ENCODE measurements around the gene PTPN23. TPM values are rescaled to one million over a fixed set of nuclear protein-coding genes. Genes with fewer than 3 reads are reported as not detected.

PTPN23 gene
- total and polyA plus RNA-seq, 2 donors from 2014 or later: 12.6 to 48.5 TPM

DNA sequence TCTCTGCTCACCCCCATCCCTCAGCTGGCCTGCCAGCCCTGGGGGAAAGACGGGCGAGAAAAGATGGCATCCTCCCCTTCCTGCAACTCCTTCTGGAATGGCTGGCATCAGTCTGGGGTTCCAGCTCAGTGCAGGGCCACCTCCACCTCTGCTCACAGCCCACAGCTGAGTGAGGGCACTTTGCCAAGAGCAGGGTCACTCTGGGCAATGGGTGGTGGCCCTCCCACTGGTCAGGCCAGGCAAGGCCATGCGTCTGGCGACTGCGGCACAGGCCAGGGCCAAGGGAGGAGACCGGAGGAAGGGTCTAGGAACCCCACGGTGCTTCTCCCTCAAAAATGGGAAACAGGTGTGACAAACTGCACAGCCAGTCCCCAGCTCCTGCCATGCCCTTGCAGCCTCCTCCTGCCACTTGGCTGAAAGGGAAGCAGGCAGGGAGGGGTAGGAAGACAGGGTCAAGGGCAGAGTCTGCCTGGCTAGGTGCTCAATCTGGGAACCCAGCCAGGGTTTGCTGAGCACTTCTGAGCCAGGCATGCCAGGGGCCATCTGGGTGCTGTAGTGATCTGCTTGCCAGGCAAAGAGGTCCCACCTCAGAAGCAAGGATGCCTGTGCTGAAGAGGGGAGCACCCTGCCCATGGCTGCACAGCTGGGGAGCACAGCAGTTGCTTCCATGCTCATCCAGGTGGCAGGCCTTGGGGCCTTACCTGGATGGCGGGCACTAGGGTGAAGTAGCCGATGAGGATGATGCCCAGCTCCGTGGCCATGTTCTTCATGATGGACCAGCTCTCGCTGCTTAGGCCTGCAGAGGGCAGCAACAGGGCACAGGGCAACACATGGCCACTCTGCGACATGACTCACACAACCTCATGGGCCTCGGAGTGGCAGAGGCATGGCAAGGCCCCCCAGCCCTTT lies 41.2 kb downstream of the PTPN23 start:
- H3K27me3 ChIP-seq (ENCODE audit: control insufficient read depth, insufficient read depth, low read length): no peaks in the 10 kb centered on the region
- peak in 1 of 5 donors; percentile 72 for DNase-seq
- no peaks in the 10 kb centered on the region for H3K9me3 ChIP-seq (ENCODE audit: control insufficient read depth in 2 of 3, insufficient read depth in 1 of 3, low read length in 3 of 3)
- H3K4me1 ChIP-seq (ENCODE audit: control insufficient read depth in 2 of 3, insufficient read depth in 2 of 3, low read depth in 1 of 3, low read length in 3 of 3): peaks cover 0 to 20% (median 13%) of the 10 kb centered on the region in 3 donors
- intact Hi-C loops (cut with DNase I): no loop called here
- TF ChIP-seq, protein P1, sequence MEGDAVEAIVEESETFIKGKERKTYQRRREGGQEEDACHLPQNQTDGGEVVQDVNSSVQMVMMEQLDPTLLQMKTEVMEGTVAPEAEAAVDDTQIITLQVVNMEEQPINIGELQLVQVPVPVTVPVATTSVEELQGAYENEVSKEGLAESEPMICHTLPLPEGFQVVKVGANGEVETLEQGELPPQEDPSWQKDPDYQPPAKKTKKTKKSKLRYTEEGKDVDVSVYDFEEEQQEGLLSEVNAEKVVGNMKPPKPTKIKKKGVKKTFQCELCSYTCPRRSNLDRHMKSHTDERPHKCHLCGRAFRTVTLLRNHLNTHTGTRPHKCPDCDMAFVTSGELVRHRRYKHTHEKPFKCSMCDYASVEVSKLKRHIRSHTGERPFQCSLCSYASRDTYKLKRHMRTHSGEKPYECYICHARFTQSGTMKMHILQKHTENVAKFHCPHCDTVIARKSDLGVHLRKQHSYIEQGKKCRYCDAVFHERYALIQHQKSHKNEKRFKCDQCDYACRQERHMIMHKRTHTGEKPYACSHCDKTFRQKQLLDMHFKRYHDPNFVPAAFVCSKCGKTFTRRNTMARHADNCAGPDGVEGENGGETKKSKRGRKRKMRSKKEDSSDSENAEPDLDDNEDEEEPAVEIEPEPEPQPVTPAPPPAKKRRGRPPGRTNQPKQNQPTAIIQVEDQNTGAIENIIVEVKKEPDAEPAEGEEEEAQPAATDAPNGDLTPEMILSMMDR (IDR thresholded peaks at IDR 0.05; ENCODE audit: borderline replicate concordance, extremely low read depth, insufficient read depth): peak; percentile 16
- peak overlapping the region in 1 of 3 donors; percentile 24 for H3K4me3 ChIP-seq (ENCODE audit: low read length in 3 of 3)
- H3K9ac ChIP-seq (ENCODE audit: low read length in 3 of 3): peak overlapping the region in 1 of 3 donors; percentile 53
- peaks cover 3 to 26% (median 15%) of the 10 kb centered on the region in 3 donors for H3K36me3 ChIP-seq (ENCODE audit: control insufficient read depth in 2 of 3, insufficient read depth in 3 of 3, low read length in 3 of 3)
- peak overlapping the region in 1 of 2 donors; percentile 25 for H3K27ac ChIP-seq (ENCODE audit: low read depth in 2 of 2, low read length in 2 of 2)
- FAIRE-seq: no peak

DNA sequence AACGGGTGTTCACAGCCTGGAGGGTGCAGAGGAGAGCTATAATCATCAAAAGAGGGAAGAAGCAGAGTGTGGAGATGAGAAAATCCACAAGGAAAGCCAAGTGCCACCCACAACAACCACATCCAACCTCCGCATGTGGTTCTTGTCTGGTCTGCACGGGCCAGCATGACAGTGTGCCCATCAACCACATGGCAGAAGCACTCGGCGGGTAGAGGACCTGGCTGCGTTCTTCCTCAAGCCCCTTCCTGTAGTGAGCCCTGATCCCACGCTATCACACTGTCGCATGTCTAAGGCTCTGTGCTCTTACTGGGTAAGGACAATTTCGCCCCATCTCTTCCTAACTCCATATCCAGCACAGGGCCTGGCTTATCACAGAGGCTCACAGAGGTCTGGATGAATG lies 41.9 kb downstream of the PTPN23 start:
- TF ChIP-seq, protein P1 (IDR thresholded peaks at IDR 0.05; ENCODE audit: borderline replicate concordance, extremely low read depth, insufficient read depth): no peak
- peaks cover 3 to 31% (median 21%) of the 10 kb centered on the region in 3 donors for H3K36me3 ChIP-seq (ENCODE audit: control insufficient read depth in 2 of 3, insufficient read depth in 3 of 3, low read length in 3 of 3)

DNA sequence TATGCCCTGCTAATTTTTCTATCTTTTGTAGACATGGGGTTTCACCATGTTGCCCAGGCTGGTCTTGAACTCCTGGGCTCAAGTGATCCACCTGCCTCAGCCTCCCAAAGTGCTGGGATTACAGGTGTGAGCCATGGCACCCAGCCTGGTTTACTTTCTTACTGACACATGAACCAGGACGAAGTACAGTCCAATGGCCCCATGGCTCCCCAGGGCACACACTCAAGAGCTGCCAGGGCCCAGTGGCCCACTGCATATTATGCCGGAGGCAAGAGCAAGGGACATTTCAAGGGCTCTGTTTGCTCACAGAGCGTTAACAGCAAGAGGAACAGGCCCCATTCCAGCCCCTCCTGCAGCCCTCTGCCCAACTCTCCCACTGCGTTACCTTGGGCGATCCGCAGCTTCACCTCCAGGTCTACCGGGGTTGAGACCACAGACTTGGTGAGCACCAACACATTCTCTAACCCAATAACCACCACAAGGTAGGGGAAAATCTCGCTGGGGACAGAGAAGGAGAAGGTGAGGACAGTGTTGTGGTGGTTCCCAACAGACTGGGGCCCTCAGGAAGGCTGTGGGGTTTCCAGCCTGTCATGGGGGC lies 42.8 kb downstream of the PTPN23 start:
- Histone ChIP-seq H3K36me3 (ENCODE audit: control insufficient read depth in 2 of 3, insufficient read depth in 3 of 3, low read length in 3 of 3) (peaks cover 5 to 36% (median 26%) of the 10 kb centered on the region in 3 donors), H3K9me3 (ENCODE audit: control insufficient read depth in 2 of 3, insufficient read depth in 1 of 3, low read length in 3 of 3) (no peaks in the 10 kb centered on the region), H3K27me3 (ENCODE audit: control insufficient read depth, insufficient read depth, low read length) (no peaks in the 10 kb centered on the region), H3K27ac (ENCODE audit: low read depth in 2 of 2, low read length in 2 of 2) (no peak overlapping the region), H3K9ac (ENCODE audit: low read length in 3 of 3) (no peak overlapping the region), H3K4me3 (ENCODE audit: low read length in 3 of 3) (no peak overlapping the region), H3K4me1 (ENCODE audit: control insufficient read depth in 2 of 3, insufficient read depth in 2 of 3, low read depth in 1 of 3, low read length in 3 of 3) (peaks cover 0 to 20% (median 13%) of the 10 kb centered on the region in 3 donors)
- TF ChIP-seq, protein P1 (IDR thresholded peaks at IDR 0.05; ENCODE audit: borderline replicate concordance, extremely low read depth, insufficient read depth): no peak
- intact Hi-C loops (cut with DNase I): no loop called here
- no peak for FAIRE-seq
- peak in 1 of 5 donors; percentile 32 for DNase-seq

More for the DNA sequence above, 41.9 kb downstream of the PTPN23 start:
- Histone ChIP-seq H3K4me1 (ENCODE audit: control insufficient read depth in 2 of 3, insufficient read depth in 2 of 3, low read depth in 1 of 3, low read length in 3 of 3) (peaks cover 0 to 20% (median 13%) of the 10 kb centered on the region in 3 donors), H3K9me3 (ENCODE audit: control insufficient read depth in 2 of 3, insufficient read depth in 1 of 3, low read length in 3 of 3) (no peaks in the 10 kb centered on the region), H3K27me3 (ENCODE audit: control insufficient read depth, insufficient read depth, low read length) (no peaks in the 10 kb centered on the region), H3K9ac (ENCODE audit: low read length in 3 of 3) (no peak overlapping the region), H3K4me3 (ENCODE audit: low read length in 3 of 3) (no peak overlapping the region), H3K27ac (ENCODE audit: low read depth in 2 of 2, low read length in 2 of 2) (peak overlapping the region in 1 of 2 donors; percentile 7)
- FAIRE-seq (no peak), DNase-seq (no peak)
- intact Hi-C loops (cut with DNase I): no loop called here
